ENCODE results near the gene RPL37.
A peak's percentile ranks its signal among the peaks of the same experiment; 100 is the strongest.
"Not testable (repeated sequence)": the region's sequence is repeated elsewhere in the genome, so short reads cannot be mapped to it uniquely, and the experiment has no call there.

RPL37 gene

GRCh38 chr5:40798012-40798800, 36.8 kb downstream of the RPL37 start, which contains the start of gene PRKAA1:
TSS of gene PRKAA1 (minus strand) at chr5:40798374. CDS start at chr5:40798189, 185 bp downstream.
- no peak for DNase-seq (ENCODE audit: low read depth, low spot score)
- H3K27ac ChIP-seq: peak within 1 kb of the TSS; percentile 81

- DNase-seq (ENCODE audit: low read depth, low spot score): no peak
- peak overlapping the region; percentile 81 for H3K27ac ChIP-seq
Measured at GRCh38 chr5:40797273-40798011, 37.6 kb downstream of the RPL37 start.

- H3K27ac ChIP-seq: peak overlapping the region; percentile 81
Measured at GRCh38 chr5:40796487-40796889, 38.5 kb downstream of the RPL37 start.

GRCh38 chr5:40794877-40795276, 40.1 kb downstream of the RPL37 start:
- DNase-seq (ENCODE audit: low read depth, low spot score); H3K27ac ChIP-seq: not testable (repeated sequence)

More at GRCh38 chr5:40796487-40796889, 38.5 kb downstream of the RPL37 start:
- no peak for DNase-seq (ENCODE audit: low read depth, low spot score)

GRCh38 chr5:40794340-40794739, 40.7 kb downstream of the RPL37 start:
- DNase-seq (ENCODE audit: low read depth, low spot score); H3K27ac ChIP-seq: not testable (repeated sequence)

GRCh38 chr5:40792691-40793090, 42.3 kb downstream of the RPL37 start:
- DNase-seq (ENCODE audit: low read depth, low spot score); H3K27ac ChIP-seq: not testable (repeated sequence)

- H3K27ac ChIP-seq: no peak overlapping the region
Measured at GRCh38 chr5:40791715-40792139, 43.3 kb downstream of the RPL37 start.

GRCh38 chr5:40790947-40791593, 44.0 kb downstream of the RPL37 start:
- no peak for DNase-seq (ENCODE audit: low read depth, low spot score)
- H3K27ac ChIP-seq: peak overlapping the region; percentile 1

More at GRCh38 chr5:40791715-40792139, 43.3 kb downstream of the RPL37 start:
- no peak for DNase-seq (ENCODE audit: low read depth, low spot score)

- not testable (repeated sequence) for H3K27ac ChIP-seq; DNase-seq (ENCODE audit: low read depth, low spot score)
Measured at GRCh38 chr5:40788941-40789340, 46.1 kb downstream of the RPL37 start.

GRCh38 chr5:40787986-40788385, 47.0 kb downstream of the RPL37 start:
- DNase-seq (ENCODE audit: low read depth, low spot score): no peak

GRCh38 chr5:40786664-40787063, 48.4 kb downstream of the RPL37 start:
- not testable (repeated sequence) for DNase-seq (ENCODE audit: low read depth, low spot score)

More at GRCh38 chr5:40787986-40788385, 47.0 kb downstream of the RPL37 start:
- H3K27ac ChIP-seq: no peak overlapping the region

GRCh38 chr5:40784916-40785315, 50.1 kb downstream of the RPL37 start:
- no peak overlapping the region for H3K27ac ChIP-seq
- no peak for DNase-seq (ENCODE audit: low read depth, low spot score)

More at GRCh38 chr5:40786664-40787063, 48.4 kb downstream of the RPL37 start:
- not testable (repeated sequence) for H3K27ac ChIP-seq

- no peak for DNase-seq (ENCODE audit: low read depth, low spot score)
- H3K27ac ChIP-seq: no peak overlapping the region
Measured at GRCh38 chr5:40784027-40784653, 50.9 kb downstream of the RPL37 start.

- no peak overlapping the region for H3K27ac ChIP-seq
- DNase-seq (ENCODE audit: low read depth, low spot score): no peak
Measured at GRCh38 chr5:40781843-40782409, 53.1 kb downstream of the RPL37 start.

- no peak for DNase-seq (ENCODE audit: low read depth, low spot score)
- no peak overlapping the region for H3K27ac ChIP-seq
Measured at GRCh38 chr5:40780858-40781257, 54.2 kb downstream of the RPL37 start.

- no peak overlapping the region for H3K27ac ChIP-seq
- no peak for DNase-seq (ENCODE audit: low read depth, low spot score)
Measured at GRCh38 chr5:40780199-40780598, 54.8 kb downstream of the RPL37 start.

- DNase-seq (ENCODE audit: low read depth, low spot score): no peak
Measured at GRCh38 chr5:40779561-40779960, 55.5 kb downstream of the RPL37 start.

GRCh38 chr5:40778133-40778532, 56.9 kb downstream of the RPL37 start:
- no peak for DNase-seq (ENCODE audit: low read depth, low spot score)
- H3K27ac ChIP-seq: no peak overlapping the region

More at GRCh38 chr5:40779561-40779960, 55.5 kb downstream of the RPL37 start:
- H3K27ac ChIP-seq: no peak overlapping the region

- no peak for DNase-seq (ENCODE audit: low read depth, low spot score)
- no peak overlapping the region for H3K27ac ChIP-seq
Measured at GRCh38 chr5:40776658-40776977, 58.4 kb downstream of the RPL37 start.

All from epithelial cell of prostate (primary cell).